ENCODE results near the gene DEPDC5.

DNA sequence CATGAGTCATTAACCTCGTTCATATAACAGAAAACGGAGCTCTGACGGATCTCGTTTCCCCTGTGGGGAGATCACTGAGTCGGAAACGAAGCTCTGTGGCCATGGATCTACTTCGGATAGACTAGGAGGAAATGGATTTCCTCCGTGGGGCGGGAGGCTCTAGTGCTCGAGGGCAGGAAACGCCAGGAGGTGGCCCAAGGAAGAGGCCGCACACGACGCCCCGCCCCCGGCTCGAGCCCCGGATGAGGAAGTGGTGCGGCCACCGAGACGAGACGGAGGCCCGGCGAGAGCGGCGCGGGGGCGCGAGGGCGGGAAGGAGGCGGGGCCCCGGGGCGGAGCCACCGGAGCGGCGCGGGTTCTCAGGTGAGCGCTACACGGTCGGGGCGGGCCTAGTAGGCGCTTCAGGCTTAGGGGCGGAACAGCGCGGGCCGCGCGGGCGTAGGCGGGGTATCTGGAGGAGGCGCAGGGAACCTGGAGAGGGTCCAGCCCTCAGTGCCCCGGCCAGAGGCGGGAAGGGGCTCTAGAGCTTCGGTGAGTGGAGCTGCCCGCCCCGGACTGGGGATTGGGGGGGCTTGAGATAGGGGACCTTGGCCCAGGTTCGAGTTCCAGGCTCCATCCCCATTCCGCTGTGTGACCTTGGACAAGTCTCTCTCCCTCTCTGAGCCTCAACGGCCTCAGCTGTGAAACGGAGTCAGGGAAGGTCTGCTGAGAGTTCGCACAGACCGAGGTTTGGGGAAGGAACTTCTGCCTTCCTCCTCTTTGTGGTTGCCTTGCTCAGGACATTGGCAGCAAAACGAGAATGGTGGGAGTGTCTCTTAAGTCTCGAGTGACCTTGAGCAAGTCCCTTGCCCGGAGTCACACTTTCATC, at the start of gene DEPDC5:
- TF ChIP-seq, protein P1, sequence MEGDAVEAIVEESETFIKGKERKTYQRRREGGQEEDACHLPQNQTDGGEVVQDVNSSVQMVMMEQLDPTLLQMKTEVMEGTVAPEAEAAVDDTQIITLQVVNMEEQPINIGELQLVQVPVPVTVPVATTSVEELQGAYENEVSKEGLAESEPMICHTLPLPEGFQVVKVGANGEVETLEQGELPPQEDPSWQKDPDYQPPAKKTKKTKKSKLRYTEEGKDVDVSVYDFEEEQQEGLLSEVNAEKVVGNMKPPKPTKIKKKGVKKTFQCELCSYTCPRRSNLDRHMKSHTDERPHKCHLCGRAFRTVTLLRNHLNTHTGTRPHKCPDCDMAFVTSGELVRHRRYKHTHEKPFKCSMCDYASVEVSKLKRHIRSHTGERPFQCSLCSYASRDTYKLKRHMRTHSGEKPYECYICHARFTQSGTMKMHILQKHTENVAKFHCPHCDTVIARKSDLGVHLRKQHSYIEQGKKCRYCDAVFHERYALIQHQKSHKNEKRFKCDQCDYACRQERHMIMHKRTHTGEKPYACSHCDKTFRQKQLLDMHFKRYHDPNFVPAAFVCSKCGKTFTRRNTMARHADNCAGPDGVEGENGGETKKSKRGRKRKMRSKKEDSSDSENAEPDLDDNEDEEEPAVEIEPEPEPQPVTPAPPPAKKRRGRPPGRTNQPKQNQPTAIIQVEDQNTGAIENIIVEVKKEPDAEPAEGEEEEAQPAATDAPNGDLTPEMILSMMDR (conservative IDR thresholded peaks at IDR 0.05), result no peak
- no peak for TF ChIP-seq ZFX (IDR thresholded peaks at IDR 0.05)

All from C4-2B (cell line).